Measurements from ENCODE around the gene MED27. TPM values are rescaled to one million over a fixed set of nuclear protein-coding genes. Genes with fewer than 3 reads are reported as not detected.

MED27 gene
- total and polyA plus RNA-seq, 8 donors: 0.87 to 21.9 (median 12.7) TPM

DNA sequence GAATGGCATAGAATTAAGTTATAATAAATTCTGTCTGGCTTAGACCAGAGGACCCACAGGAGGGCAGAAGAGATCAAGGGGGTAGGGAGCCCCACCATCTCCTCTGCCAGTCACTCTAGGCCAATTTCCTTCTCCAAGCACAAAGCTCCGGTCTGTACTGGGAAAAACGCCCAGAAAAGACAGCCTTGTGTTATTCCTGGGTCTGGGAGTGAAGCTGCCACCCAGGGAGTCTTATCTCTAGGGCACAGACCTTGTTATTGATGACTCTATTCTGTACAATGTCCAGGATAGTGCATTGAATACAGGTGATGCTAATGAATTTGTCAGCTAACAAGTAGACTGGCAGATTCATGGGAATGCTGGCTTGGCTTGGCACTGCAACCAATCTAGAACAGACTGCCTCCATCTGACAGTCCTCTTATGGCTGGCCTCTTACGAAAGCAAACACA is 60.7 kb downstream of the MED27 start:
- Histone ChIP-seq H3K9me3 (no peaks in the 10 kb centered on the region), H3K27me3 (no peaks in the 10 kb centered on the region), H3K36me3 (peaks cover 0 to 3% (median under 1%) of the 10 kb centered on the region in 4 donors), H3K27ac (no peak overlapping the region), H3K4me1 (peaks cover 0 to 24% (median 13%) of the 10 kb centered on the region in 4 donors), H3K4me3 (no peak overlapping the region)
- WGBS, 5 donors: 37 to 47% (median 43%) methylated on average over 3 of the region's 3 CpGs
- intact Hi-C loops (cut with DNase I; ENCODE audit: low total_unique reads): no loop called here
- no peak for DNase-seq
- TF ChIP-seq EP300 (IDR thresholded peaks at IDR 0.05): no peak

DNA sequence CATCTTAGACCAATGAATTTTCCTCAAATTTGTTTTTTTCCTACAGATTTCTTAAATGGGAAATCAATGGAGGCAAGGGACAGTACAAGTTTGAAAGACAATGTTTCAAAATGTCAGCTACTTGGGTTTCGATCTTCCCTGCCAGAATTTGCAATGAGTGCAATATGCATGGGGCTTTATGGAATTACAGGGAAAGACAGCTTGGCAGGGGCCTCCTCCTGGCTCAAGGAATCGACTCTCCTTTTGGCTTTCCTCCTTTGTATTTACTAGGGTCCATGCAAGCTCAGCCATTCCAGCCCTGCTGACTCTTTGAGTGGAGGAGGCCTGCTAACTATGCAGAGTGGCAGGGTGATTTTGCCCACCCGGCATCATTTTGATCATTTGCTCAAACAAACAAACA is 63.2 kb downstream of the MED27 start:
- Histone ChIP-seq H3K4me1 (peaks cover 0 to 22% (median 12%) of the 10 kb centered on the region in 4 donors), H3K27ac (no peak overlapping the region), H3K9me3 (no peaks in the 10 kb centered on the region), H3K36me3 (peaks cover 0 to 19% (median 13%) of the 10 kb centered on the region in 4 donors), H3K27me3 (no peaks in the 10 kb centered on the region), H3K4me3 (no peak overlapping the region)
- DNase-seq: no peak
- WGBS, 5 donors: 80 to 92% (median 87%) methylated on average over 3 of the region's 3 CpGs
- TF ChIP-seq POLR2AphosphoS5 (IDR thresholded peaks at IDR 0.05) (no peak), POLR2A (IDR thresholded peaks at IDR 0.05) (no peak), EP300 (IDR thresholded peaks at IDR 0.05) (no peak)
- TF ChIP-seq, protein P1, sequence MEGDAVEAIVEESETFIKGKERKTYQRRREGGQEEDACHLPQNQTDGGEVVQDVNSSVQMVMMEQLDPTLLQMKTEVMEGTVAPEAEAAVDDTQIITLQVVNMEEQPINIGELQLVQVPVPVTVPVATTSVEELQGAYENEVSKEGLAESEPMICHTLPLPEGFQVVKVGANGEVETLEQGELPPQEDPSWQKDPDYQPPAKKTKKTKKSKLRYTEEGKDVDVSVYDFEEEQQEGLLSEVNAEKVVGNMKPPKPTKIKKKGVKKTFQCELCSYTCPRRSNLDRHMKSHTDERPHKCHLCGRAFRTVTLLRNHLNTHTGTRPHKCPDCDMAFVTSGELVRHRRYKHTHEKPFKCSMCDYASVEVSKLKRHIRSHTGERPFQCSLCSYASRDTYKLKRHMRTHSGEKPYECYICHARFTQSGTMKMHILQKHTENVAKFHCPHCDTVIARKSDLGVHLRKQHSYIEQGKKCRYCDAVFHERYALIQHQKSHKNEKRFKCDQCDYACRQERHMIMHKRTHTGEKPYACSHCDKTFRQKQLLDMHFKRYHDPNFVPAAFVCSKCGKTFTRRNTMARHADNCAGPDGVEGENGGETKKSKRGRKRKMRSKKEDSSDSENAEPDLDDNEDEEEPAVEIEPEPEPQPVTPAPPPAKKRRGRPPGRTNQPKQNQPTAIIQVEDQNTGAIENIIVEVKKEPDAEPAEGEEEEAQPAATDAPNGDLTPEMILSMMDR (IDR thresholded peaks at IDR 0.05): no peak
- intact Hi-C loops (cut with DNase I; ENCODE audit: low total_unique reads): no loop called here

DNA sequence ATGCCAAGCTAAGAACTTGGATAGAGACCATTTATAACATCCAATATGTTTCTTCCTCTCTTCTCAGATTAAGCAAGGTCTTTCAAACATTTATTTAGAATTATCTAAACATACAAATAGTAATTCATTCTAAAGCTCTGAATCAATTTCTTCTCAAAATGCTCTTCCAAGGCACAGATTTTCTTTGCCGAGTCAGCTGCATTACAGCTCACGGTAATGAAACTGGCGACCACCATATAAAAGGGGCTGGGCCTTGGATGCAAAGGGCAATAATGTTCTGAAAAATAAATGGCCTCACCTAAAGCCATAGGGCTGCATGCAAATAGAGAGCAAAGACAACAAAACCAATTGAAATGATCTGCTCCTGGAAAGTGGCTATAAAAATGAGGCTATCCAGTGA is 63.8 kb downstream of the MED27 start:
- Histone ChIP-seq H3K36me3 (peaks cover 0 to 19% (median 13%) of the 10 kb centered on the region in 4 donors), H3K9me3 (no peaks in the 10 kb centered on the region), H3K4me1 (peaks cover 0 to 16% (median 7%) of the 10 kb centered on the region in 4 donors), H3K27ac (no peak overlapping the region), H3K27me3 (no peaks in the 10 kb centered on the region), H3K4me3 (no peak overlapping the region)
- 96 to 100% (median 97%) methylated on average over 3 of the region's 3 CpGs for WGBS, 5 donors
- DNase-seq: no peak
- TF ChIP-seq, protein P1 (IDR thresholded peaks at IDR 0.05): no peak
- TF ChIP-seq POLR2AphosphoS5 (IDR thresholded peaks at IDR 0.05) (no peak), EP300 (IDR thresholded peaks at IDR 0.05) (no peak), POLR2A (IDR thresholded peaks at IDR 0.05) (no peak)
- intact Hi-C loops (cut with DNase I; ENCODE audit: low total_unique reads): no loop called here

DNA sequence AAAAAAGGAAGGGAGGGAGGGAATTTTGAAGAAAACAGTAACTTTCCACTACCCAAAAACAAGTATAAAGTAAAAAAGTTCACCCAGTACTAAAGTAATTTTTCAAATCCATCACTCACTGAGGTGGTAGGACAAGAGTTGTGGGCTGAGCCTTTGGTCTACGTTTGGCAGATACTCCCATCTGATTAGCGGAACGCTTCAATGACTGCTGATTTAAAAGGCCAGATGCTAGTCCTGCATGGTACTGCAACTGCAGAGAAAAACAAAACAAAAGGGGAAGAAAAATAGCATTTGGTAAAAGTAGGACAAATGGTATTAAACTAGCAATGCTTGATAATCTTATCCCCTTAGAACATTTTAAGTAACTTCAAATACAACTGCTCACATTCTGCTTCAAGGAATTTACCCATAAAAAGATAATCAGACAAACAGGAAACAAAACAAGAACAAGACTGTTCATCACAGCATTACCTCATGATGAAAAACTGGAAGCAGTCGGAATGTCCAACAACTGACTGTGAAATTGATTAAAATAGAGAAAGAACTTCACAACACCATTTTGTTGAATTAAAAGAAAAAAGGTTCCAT is 65.4 kb downstream of the MED27 start:
- Histone ChIP-seq H3K36me3 (peaks cover 0 to 19% (median 13%) of the 10 kb centered on the region in 4 donors), H3K27me3 (no peaks in the 10 kb centered on the region), H3K4me3 (no peak overlapping the region), H3K4me1 (peaks cover 0 to 4% (median 2%) of the 10 kb centered on the region in 4 donors), H3K9me3 (no peaks in the 10 kb centered on the region), H3K27ac (no peak overlapping the region)
- no peak for DNase-seq
- TF ChIP-seq, protein P1 (IDR thresholded peaks at IDR 0.05): no peak
- TF ChIP-seq POLR2AphosphoS5 (IDR thresholded peaks at IDR 0.05): no peak
- TF ChIP-seq EP300 (IDR thresholded peaks at IDR 0.05): no peak
- TF ChIP-seq POLR2A (IDR thresholded peaks at IDR 0.05): no peak
- WGBS, 5 donors: 68 to 83% (median 77%) methylated on average over 4 of the region's 4 CpGs
- intact Hi-C loops (cut with DNase I; ENCODE audit: low total_unique reads): no loop called here

DNA sequence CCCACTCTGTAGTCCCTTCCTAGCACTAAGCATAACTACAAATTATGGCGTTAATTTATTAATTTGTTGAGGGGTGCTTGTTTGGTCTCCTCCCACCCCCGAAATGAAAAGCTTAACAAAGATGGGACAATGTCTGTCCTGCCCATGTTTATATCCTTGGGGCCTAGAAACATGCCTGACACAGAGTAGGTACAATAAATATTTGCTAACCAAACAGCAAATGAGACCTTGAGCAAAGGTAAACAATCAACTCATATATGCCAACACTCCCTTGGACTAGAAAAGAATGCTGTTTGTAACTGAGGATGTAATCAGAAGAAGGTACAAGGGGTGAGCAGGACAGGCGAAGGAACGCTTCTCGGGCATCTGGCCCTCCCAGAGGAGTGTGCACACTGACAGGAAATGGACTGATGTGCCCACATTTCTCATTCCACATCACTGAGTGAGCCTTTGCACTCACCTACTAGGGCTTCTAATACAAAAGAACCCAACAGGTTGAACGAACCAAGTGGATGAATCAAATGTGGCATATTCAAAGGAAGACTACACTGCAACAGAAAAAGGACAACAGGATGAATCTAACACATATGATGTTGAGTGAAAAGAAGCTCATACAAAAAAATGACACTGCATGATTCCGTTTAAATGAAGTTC is 66.8 kb downstream of the MED27 start:
- TF ChIP-seq, protein P1 (IDR thresholded peaks at IDR 0.05): no peak
- no peak for TF ChIP-seq POLR2A (IDR thresholded peaks at IDR 0.05)
- no peak for TF ChIP-seq EP300 (IDR thresholded peaks at IDR 0.05)
- TF ChIP-seq POLR2AphosphoS5 (IDR thresholded peaks at IDR 0.05): no peak
- H3K27ac ChIP-seq: no peak overlapping the region
- no peak for DNase-seq
- WGBS, 5 donors: 76 to 85% (median 81%) methylated on average over 7 of the region's 7 CpGs
- H3K36me3 ChIP-seq: peaks cover 0 to 19% (median 13%) of the 10 kb centered on the region in 4 donors
- H3K4me3 ChIP-seq: no peak overlapping the region
- H3K9me3 ChIP-seq: no peaks in the 10 kb centered on the region
- H3K4me1 ChIP-seq: peaks cover 0 to 16% (median 3%) of the 10 kb centered on the region in 4 donors
- no peaks in the 10 kb centered on the region for H3K27me3 ChIP-seq
- intact Hi-C loops (cut with DNase I; ENCODE audit: low total_unique reads): no loop called here
